ENCODE data around the gene EP400. TPM values are rescaled to one million over a fixed set of nuclear protein-coding genes. Genes with fewer than 3 reads are reported as not detected.

EP400 gene
- total RNA-seq, 1 donor from 2014 or later = 85.8 TPM

DNA sequence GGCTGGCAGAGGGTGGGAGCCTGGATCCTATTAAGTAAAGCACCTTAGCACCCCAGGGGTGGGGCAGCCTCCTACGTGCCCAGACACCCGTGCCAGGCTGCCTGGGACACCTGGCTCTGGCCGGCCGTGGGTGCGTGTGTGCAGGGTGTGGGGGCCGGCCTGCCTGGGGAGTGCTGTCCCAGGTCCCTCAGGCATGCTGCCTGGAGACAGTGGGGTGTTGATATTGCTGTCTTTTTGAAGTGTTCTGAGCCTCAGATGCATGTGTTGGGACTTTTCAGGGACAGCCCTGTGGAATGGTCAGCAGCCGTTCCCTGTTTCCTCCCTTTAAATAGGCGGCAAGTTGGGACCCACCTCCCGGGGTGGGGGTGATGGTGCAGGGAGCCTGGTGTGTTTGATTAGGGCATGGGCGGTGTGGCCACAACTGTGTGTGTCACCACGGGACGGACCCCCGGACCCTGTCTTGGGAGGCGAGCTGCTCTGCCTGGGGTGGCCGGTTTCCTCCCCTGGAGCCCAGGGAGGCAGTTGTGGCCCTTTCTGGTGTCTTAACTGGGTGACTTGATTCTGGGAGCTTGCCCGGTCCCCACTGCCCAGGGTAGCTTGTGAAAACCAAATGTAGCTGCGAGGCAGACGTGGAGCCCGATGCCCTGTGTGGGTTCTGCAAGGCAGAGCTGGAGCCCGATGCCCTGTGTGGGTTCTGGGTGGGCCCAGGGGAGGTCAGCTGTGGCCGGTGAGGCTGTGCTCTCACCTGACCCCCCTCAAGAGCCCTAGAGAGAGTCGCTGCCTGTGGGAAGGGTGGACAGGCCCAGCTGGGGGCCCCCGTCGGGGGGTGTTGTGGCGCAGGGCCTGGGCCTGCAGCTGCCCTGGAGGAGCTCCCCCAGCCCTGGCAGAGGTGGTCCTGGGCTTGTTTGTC, 47.2 kb upstream of the EP400 start:
- Mint-ChIP-seq H3K27ac (ENCODE audit: unreplicated experiment) (peak overlapping the region; percentile 48), H3K4me1 (ENCODE audit: low read depth, unreplicated experiment) (peaks cover 9% of the 10 kb centered on the region), H3K9me3 (ENCODE audit: unreplicated experiment) (peaks cover 8% of the 10 kb centered on the region), H3K27me3 (ENCODE audit: unreplicated experiment) (peaks cover 10% of the 10 kb centered on the region), H3K36me3 (ENCODE audit: unreplicated experiment) (no peaks in the 10 kb centered on the region), H3K4me3 (ENCODE audit: unreplicated experiment) (no peak overlapping the region)
- no peak for TF ChIP-seq CTCF (IDR thresholded peaks at IDR 0.05; ENCODE audit: partially characterized antibody, unreplicated experiment)
- no peak for DNase-seq

DNA sequence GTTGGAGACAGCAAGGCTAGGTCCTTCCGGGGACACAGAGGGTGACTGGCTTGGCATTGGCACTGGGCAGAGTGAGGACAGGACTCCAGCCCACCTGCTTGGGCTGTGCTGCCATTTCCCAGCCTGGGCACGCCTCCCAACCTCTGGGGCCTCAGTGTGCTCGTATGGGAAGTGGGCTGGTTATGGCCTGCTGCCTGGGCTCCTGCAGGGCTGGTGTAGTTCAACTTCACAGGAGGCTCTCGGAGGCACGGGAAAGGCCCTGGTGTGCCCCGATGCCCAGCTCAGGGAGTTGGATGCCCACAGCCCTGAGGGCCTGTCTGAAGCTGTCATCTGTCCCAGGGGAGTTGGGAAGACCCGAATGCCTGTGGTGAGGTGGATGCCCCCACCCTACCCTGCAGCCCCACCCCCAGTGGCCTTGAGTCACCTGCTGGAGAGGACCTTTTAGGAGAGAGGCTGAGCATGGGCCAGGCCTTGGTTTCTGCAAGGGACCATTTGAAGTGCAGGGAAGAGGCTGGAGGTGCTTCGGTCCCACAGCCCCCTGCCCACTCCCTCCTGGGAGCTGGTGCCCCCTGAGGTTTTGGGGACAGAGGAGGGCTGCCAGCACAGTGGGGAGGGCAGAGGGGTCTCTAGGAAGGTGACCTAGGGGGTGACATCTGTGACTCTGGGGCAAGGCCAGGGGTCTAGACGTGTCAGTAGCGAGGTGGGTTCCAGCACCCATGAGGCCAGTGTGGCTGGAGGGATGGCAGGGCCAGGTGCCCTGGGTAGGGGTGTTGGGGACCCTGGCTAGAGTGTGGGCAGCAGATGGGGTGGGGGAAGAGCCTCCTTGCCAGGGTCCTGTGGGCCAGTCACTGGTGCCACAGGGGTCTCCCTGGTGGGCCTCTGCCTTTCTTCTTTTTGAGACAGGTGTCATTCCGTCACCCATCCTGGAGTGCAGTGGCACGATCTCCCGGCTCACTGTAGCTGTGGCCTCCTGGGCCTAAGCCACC, 46.2 kb upstream of the EP400 start:
- DNase-seq = no peak
- Mint-ChIP-seq H3K27ac (ENCODE audit: unreplicated experiment) (no peak overlapping the region), H3K27me3 (ENCODE audit: unreplicated experiment) (peaks cover 4% of the 10 kb centered on the region)

DNA sequence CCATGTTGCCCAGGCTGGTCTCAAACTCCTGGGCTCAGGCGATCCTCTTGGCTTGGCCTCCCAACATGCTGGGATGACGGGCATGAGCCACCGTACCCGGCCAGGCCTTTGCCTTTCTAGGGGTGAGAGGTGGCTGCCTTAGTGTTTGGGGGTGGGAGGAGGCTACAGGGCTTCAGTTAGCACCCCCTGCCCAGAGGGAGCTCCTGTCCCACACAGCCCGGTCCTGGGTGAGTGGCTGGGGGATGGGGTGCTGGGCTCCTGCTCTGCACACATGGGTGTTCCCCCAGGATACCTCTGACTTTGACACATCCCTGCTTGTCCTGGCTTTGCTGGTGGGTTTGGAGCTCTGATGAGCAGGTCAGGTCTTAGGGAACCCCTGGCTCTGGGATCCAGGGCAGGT, 45.4 kb upstream of the EP400 start:
- Mint-ChIP-seq H3K9me3 (ENCODE audit: unreplicated experiment) (peaks cover 4% of the 10 kb centered on the region), H3K4me3 (ENCODE audit: unreplicated experiment) (no peak overlapping the region), H3K36me3 (ENCODE audit: unreplicated experiment) (no peaks in the 10 kb centered on the region), H3K27me3 (ENCODE audit: unreplicated experiment) (peaks cover 4% of the 10 kb centered on the region), H3K4me1 (ENCODE audit: low read depth, unreplicated experiment) (peaks cover 8% of the 10 kb centered on the region), H3K27ac (ENCODE audit: unreplicated experiment) (no peak overlapping the region)
- no peak for TF ChIP-seq CTCF (IDR thresholded peaks at IDR 0.05; ENCODE audit: partially characterized antibody, unreplicated experiment)
- no peak for DNase-seq

More for the DNA sequence above, 46.2 kb upstream of the EP400 start:
- TF ChIP-seq CTCF (IDR thresholded peaks at IDR 0.05; ENCODE audit: partially characterized antibody, unreplicated experiment) = no peak
- Mint-ChIP-seq H3K4me1 (ENCODE audit: low read depth, unreplicated experiment) (peaks cover 8% of the 10 kb centered on the region), H3K4me3 (ENCODE audit: unreplicated experiment) (no peak overlapping the region), H3K36me3 (ENCODE audit: unreplicated experiment) (no peaks in the 10 kb centered on the region), H3K9me3 (ENCODE audit: unreplicated experiment) (peaks cover 4% of the 10 kb centered on the region)

DNA sequence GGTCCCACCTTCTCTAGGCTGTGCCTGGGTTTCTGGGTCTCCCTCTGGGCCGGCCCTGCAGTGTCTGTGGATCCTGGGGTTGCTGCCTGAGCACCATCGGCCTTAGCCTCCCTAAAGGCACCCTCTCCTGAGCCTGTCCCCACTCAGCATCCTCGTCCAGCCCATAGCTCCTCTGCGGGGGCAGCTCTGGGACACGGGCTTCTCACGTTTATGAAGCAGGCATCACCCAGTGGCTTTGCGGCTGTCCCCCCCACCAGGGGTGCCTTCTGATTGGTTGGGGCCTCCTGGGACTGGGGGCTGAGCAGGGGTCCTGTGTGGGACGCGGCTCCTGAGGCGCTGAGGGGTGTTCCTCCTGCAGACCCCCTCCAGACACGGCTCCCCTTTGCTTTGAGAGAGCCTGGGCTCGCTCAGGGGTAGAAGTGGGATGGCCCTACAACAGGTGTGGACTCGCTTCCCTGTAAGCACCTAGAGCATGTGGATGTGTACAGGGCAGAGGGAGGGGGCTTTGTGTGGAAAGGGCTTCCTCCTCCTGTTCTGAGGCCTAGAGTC, 44.6 kb upstream of the EP400 start:
- Mint-ChIP-seq H3K27ac (ENCODE audit: unreplicated experiment) (no peak overlapping the region), H3K36me3 (ENCODE audit: unreplicated experiment) (no peaks in the 10 kb centered on the region), H3K27me3 (ENCODE audit: unreplicated experiment) (peaks cover 4% of the 10 kb centered on the region), H3K4me1 (ENCODE audit: low read depth, unreplicated experiment) (peaks cover 6% of the 10 kb centered on the region), H3K4me3 (ENCODE audit: unreplicated experiment) (no peak overlapping the region), H3K9me3 (ENCODE audit: unreplicated experiment) (peaks cover 4% of the 10 kb centered on the region)
- no peak for DNase-seq
- no peak for TF ChIP-seq CTCF (IDR thresholded peaks at IDR 0.05; ENCODE audit: partially characterized antibody, unreplicated experiment)
